MM.1S (cell line): Measurements from ENCODE around the gene SPRING1.

ENCODE experiments used
- DNase-seq: peaks from one replicate; pipeline ENCODE4 v3.0.0-alpha.2; 2015
- H2AFZ ChIP-seq: fragments of 300-600 bp; sonication (generic); 2 replicates; pipeline ENCODE4 v1.6.0; 2016; ENCODE audit warnings: antibody characterized with exemption, low read length
- H3F3A ChIP-seq: fragments of 300-600 bp; sonication (generic); 2 replicates; pipeline ENCODE4 v1.6.1; 2016; ENCODE audit warnings: mild to moderate bottlenecking, antibody characterized with exemption, low read length, moderate library complexity, mixed read lengths; ENCODE audit not compliant: insufficient read depth
- H3K27ac ChIP-seq: fragments of 300-600 bp; sonication (generic); 2 replicates; pipeline ENCODE4 v1.5.1; 2016; ENCODE audit warnings: mild to moderate bottlenecking, low read length
- H3K27me3 ChIP-seq: fragments of 300-600 bp; sonication (generic); replicated peaks from 2 replicates; pipeline ENCODE4 v1.6.0; 2016; ENCODE audit warnings: low read length; ENCODE audit not compliant: insufficient read depth
- H3K36me3 ChIP-seq: fragments of 300-600 bp; sonication (generic); replicated peaks from 2 replicates; pipeline ENCODE4 v1.6.1; 2016; ENCODE audit warnings: mild to moderate bottlenecking, low read length, mixed read lengths; ENCODE audit not compliant: insufficient read depth
- H3K4me1 ChIP-seq: fragments of 300-600 bp; sonication (generic); 2 replicates; pipeline ENCODE4 v1.6.1; 2016; ENCODE audit warnings: low read length, mixed read lengths
- H3K4me2 ChIP-seq: fragments of 300-600 bp; sonication (generic); 2 replicates; pipeline ENCODE4 v1.6.0; 2016; ENCODE audit warnings: low read depth, low read length
- H3K4me3 ChIP-seq: fragments of 300-600 bp; sonication (generic); 2 replicates; pipeline ENCODE4 v1.5.1; 2016; ENCODE audit warnings: low read length, mixed read lengths
- H3K79me2 ChIP-seq: fragments of 300-600 bp; sonication (generic); 2 replicates; pipeline ENCODE4 v1.6.1; 2016; ENCODE audit warnings: mixed run types, low read length, mixed read lengths
- H3K9ac ChIP-seq: fragments of 300-600 bp; sonication (generic); 2 replicates; pipeline ENCODE4 v1.6.1; 2016; ENCODE audit warnings: low read length, mixed read lengths
- H3K9me2 ChIP-seq: fragments of 300-600 bp; sonication (generic); replicated peaks from 2 replicates; pipeline ENCODE4 v1.6.1; 2016; ENCODE audit warnings: mild to moderate bottlenecking, low read length, mixed read lengths; ENCODE audit not compliant: insufficient read depth
- H3K9me3 ChIP-seq: fragments of 300-600 bp; sonication (generic); replicated peaks from 2 replicates; pipeline ENCODE4 v1.6.1; 2016; ENCODE audit warnings: mild to moderate bottlenecking, low read length, mixed read lengths; ENCODE audit not compliant: insufficient read depth
- H4K20me1 ChIP-seq: fragments of 300-600 bp; sonication (generic); 2 replicates; pipeline ENCODE4 v1.6.1; 2016; ENCODE audit warnings: mild to moderate bottlenecking, low read length, moderate library complexity, mixed read lengths; ENCODE audit not compliant: insufficient read depth
- CTCF ChIP-seq: fragments of 300-600 bp; sonication (generic); IDR thresholded peaks from 2 replicates; pipeline ENCODE4 v1.5.1; 2016; ENCODE audit warnings: antibody characterized with exemption, low read length, mixed read lengths
- EZH2 ChIP-seq: fragments of 300-600 bp; sonication (generic); optimal IDR thresholded peaks from 2 replicates; pipeline ENCODE3; 2017; ENCODE audit warnings: low read depth, mild to moderate bottlenecking, antibody characterized with exemption, low read length, mixed read lengths
- EZH2phosphoT487 ChIP-seq: fragments of 300-600 bp; sonication (generic); IDR thresholded peaks from 2 replicates; pipeline ENCODE4 v1.6.1; 2018; ENCODE audit warnings: antibody characterized with exemption, low read length

The SPRING1 gene

GRCh38 chr12:116712458-116713303 lies 25.2 kb downstream of the SPRING1 start:
- no peak overlapping the region for H3K4me2 ChIP-seq
- H3F3A ChIP-seq, result peaks cover 6% of the 10 kb centered on the region; the same call in 1 of the 2 replicates
- H3K9me3 ChIP-seq, result no peaks in the 10 kb centered on the region
- DNase-seq, result no peak
- H3K4me1 ChIP-seq, result peaks cover 29% of the 10 kb centered on the region
- no peaks in the 10 kb centered on the region for H3K27me3 ChIP-seq
- no peak overlapping the region for H3K4me3 ChIP-seq
- TF ChIP-seq EZH2phosphoT487, result no peak
- TF ChIP-seq CTCF, result no peak
- TF ChIP-seq EZH2, result no peak
- no peaks in the 10 kb centered on the region for H3K79me2 ChIP-seq
- no peaks in the 10 kb centered on the region for H3K9me2 ChIP-seq
- H3K27ac ChIP-seq, result no peak overlapping the region
- no peak overlapping the region for H2AFZ ChIP-seq
- no peaks in the 10 kb centered on the region for H4K20me1 ChIP-seq
- no peaks in the 10 kb centered on the region for H3K36me3 ChIP-seq
- no peak overlapping the region for H3K9ac ChIP-seq

- peaks cover 6% of the 10 kb centered on the region; the same call in 1 of the 2 replicates for H3F3A ChIP-seq
- no peaks in the 10 kb centered on the region for H4K20me1 ChIP-seq
- peaks cover 39% of the 10 kb centered on the region for H3K4me1 ChIP-seq
- peak overlapping the region; percentile 54; the same call in 1 of the 2 replicates for H3K4me2 ChIP-seq
- no peaks in the 10 kb centered on the region for H3K9me2 ChIP-seq
- H2AFZ ChIP-seq, result no peak overlapping the region
- H3K27ac ChIP-seq, result peak overlapping the region; percentile 71
- no peaks in the 10 kb centered on the region for H3K9me3 ChIP-seq
- TF ChIP-seq EZH2, result no peak
- no peak for TF ChIP-seq EZH2phosphoT487
- no peak for TF ChIP-seq CTCF
- H3K79me2 ChIP-seq, result no peaks in the 10 kb centered on the region
- no peaks in the 10 kb centered on the region for H3K36me3 ChIP-seq
- H3K9ac ChIP-seq, result no peak overlapping the region
- DNase-seq, result peak; percentile 56
- no peaks in the 10 kb centered on the region for H3K27me3 ChIP-seq
- H3K4me3 ChIP-seq, result no peak overlapping the region
Measured at GRCh38 chr12:116710370-116711150, 27.3 kb downstream of the SPRING1 start.

GRCh38 chr12:116709768-116710167 lies 28.1 kb downstream of the SPRING1 start:
- no peak for DNase-seq
- no peaks in the 10 kb centered on the region for H3K27me3 ChIP-seq
- no peaks in the 10 kb centered on the region for H3K79me2 ChIP-seq
- TF ChIP-seq EZH2phosphoT487 (no peak), EZH2 (no peak), CTCF (no peak)
- no peaks in the 10 kb centered on the region for H3K9me3 ChIP-seq
- H3K4me3 ChIP-seq, result no peak overlapping the region
- H3K4me1 ChIP-seq, result peaks cover 39% of the 10 kb centered on the region
- peak overlapping the region; percentile 54; the same call in 1 of the 2 replicates for H3K4me2 ChIP-seq
- H3F3A ChIP-seq, result peaks cover 6% of the 10 kb centered on the region; the same call in 1 of the 2 replicates
- H3K9me2 ChIP-seq, result no peaks in the 10 kb centered on the region
- H3K36me3 ChIP-seq, result no peaks in the 10 kb centered on the region
- H4K20me1 ChIP-seq, result no peaks in the 10 kb centered on the region
- H3K9ac ChIP-seq, result no peak overlapping the region
- H3K27ac ChIP-seq, result peak overlapping the region; percentile 71
- no peak overlapping the region for H2AFZ ChIP-seq
